ENCODE measurements around the gene LY86.
"Not testable (repeated sequence)": the region's sequence is repeated elsewhere in the genome, so short reads cannot be mapped to it uniquely, and the experiment has no call there.

LY86 gene

DNA sequence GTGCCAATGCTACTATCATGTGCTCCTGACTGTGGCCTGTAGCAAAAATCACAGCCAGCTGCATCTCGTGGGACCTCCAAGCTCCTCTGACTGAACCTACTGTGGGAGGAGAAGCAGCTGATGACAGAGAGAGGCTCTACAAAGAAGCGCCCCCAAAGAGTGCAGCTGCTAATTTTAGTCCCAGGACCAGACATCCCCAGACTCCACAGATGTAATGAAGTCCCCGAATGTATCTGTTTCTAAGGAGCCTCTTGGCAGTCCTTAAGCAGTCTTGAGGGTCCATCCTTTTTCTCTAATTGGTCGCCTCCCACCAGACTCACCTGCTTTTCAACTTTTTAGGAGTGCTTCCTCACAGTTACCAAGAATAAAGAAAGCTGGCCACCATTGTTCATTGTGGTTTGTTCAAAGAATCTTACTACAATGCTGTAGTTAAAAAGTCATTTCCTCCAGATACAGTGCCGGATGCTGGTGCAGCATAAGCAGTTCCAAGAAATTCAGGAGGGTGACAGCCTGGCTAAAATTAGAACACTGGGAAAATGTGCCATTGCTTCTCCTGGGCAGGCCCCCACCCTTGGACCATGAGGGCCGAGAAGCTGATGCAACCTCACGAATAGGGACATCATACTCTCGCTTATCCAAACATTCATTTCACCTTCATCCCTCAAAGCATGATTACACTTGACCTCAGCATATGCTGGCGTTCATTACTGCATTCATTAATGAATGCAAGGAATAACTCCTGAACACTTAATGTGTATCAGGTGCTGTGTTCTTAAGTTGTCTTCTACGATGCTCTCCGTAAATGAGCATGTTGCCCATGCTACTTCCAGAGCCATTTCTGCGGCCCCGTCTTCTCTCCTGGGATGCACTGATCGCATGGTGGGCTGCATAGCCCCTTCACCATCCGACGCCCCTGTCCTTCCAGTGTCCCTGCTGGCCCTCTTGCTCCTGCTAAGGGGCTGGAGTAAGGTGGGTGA lies 66.4 kb downstream of the LY86 start:
- no peak for DNase-seq (ENCODE audit: low read depth)

DNA sequence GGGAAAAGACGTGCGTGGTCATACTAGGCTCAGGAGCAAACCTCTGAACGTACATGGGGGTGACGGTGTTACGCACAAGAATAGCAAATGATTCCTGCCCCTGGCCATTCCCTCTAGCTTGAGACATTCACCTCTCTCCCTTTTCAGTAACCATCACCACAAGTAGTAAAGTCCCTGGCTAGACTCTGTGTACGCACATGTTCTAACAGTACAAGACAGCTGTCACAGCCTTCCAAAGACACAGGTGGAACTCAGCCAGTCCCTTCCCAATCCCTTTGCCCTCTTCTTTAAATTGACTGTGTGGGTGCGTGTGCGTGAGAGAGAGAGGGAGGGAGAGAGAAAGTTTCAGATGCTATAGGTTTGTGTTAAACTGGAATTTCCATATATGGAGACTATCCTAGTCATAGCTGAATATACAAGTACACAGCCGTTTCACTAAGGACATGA lies 67.3 kb downstream of the LY86 start:
- DNase-seq (ENCODE audit: low read depth), result no peak

DNA sequence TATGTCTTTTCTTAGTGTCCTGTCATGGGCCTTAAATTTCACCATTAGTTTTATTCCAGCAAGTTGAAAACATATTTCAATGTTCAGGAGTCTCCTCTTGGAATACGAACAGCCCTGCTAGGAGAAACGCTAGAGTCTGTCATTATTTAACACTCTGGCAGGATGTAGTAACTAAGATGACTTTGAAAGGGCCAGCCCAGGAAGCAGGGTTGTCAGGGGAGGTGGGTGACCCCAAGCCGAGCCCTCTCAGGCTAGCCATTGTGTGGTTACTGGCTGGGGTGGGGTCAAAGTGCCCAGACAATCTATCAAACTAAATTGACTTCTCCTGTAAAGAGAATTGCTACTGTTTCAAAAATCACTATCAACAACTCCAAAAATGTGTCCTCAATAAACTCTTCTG lies 67.8 kb downstream of the LY86 start:
- DNase-seq (ENCODE audit: low read depth), result no peak

DNA sequence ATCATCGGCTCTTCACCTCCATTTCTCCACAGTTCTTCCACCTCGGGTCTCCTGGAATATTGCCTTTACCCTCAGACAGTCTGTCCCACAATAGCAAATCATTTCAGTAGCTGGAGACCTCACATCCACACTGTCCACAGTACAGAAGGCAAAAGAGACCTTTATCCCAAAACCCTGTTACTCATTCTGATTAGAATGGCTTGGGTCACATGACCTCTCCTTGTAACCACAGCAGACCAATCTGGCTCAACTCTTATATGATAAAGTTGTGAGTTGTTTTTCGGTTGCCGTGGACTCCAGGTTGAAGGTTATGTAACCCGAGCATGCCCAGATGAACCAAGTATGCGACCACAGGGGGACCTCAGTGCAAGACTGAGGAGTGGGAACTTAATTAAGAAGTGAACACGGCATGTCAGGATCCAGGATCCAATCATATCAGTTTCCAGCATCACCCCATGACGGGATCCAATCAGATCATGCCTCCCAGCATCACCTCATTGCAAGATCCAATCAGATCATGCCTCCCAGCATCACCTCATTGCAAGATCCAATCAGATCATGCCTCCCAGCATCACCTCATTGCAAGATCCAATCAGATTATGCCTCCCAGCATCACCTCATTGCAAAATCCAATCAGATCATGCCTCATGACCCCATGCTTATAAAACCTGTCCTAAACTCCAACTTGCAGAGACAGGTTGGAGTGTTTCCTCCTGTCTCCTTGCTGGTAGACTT lies 68.7 kb downstream of the LY86 start:
- no peak for DNase-seq (ENCODE audit: low read depth)

DNA sequence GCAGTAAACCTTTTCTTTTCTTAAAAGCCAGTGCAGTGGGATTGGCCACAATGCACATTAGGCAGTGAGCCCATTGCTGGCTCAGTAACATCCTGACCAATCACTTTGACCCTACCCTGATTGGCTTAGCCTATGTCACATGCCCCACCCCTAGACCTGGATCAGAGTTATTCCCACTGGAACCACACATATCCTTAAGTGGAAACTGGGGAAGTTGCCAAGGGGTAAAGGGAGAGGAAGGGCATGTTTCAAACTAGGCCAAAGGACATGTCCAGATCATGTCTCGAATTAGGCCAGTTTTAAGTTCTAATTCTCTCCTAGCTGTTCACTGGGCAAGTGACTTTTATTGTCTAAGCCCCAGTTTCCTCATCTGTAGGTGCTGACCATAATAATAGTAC lies 69.3 kb downstream of the LY86 start:
- DNase-seq (ENCODE audit: low read depth), result no peak

DNA sequence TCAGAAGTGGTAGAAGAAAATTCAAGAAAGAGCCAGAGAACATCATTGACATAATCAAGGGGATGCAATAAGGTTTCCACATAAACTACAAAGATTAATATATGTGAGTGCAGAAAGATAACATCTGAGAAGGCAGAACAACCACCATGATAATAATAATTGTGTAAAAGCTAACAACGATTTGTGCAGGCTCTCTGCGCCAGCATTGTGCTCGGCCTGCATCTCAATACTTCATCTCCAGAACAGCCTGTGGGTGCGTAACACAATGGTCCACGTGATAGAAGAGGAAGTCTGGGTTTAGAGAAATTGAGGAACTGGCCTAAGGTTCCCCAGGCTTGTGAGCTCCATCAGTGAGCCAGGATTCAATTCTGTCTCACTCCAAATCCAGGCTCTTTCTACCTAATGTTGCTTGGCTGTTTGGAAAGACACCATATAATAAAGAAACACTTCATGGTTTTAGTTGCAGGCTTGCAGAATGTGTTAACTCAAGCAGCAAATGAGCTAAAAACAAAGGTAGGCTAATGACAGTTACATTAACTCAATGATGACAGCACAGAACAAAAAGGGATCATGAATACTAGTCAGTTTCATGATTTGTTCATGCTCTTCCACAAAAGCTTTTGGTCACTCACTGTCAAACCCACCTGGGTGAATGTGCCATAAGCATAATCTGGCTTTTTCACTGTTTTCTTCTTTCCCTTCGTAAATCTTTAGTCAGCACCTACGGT lies 71.2 kb downstream of the LY86 start:
- no peak for DNase-seq (ENCODE audit: low read depth)

DNA sequence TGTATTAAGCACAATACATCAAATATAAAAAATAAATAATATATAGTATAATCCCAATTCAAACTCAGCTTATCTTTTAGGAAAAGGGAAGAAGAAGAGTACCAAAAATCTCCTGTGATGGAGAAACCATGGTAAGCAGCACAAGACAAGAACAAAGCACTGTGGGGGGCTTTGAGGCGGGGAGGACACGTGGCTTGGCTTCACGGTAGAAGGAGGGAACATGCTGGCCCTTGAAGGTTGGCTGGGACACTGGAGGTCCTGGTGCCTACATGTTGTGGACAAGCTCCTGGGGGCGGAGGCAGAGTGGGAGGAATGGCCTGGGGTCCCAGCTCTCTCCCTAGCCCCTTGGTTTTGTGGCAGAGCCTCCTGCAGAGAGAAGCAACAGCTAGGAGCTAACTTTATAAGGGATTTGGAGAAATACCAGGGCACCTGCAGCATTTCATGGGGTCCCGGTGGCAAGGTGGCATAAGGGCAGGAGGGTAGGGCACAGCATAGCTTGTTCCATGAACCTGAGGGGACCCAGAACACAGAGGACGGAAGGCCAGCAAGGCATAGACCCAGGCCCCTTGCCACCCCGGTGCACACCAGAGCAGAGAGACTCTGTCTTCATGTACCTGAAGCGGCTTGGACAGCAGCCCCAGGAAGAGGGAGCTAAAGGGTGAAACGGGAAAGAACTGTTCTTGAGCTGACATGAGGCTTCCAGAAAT lies 72.0 kb downstream of the LY86 start:
- DNase-seq (ENCODE audit: low read depth), result no peak

DNA sequence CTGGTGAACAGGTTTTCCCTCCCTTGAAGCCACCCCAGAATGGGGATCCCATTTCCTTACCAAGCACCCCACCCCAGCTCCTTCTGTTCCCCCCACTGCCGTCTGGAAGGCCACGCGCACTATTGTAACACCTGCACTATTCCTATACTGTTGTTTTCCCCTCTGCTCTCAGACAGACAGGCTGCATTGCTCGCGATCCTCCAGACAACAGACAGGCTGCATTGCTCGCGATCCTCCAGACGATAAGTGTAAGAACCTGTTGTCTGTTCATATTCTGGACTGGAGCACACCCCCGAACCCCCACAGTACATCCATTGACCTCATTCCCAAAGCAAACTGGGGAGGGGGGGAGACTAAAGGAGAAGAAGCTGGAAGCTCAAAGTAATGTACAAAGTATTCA lies 72.7 kb downstream of the LY86 start:
- DNase-seq (ENCODE audit: low read depth), result no peak

DNA sequence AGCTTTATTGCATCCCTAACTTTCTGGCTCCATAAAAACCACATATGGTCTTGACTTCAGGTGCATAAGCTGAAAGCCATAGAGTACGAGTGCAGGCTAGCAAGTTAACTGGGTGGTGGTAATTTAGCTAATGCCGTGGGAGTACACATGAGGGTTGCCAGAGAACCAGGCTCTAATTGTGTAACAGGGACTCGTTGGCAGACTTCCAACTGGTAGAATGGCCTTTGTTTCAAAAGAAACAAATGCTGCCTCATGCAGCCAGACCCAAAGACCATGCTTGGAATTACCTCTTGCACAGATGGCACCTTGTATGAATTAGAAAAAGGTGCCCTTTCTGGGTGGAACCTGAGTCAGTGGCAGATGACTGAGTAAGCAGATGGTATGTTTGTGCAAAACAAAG lies 73.2 kb downstream of the LY86 start:
- no peak for DNase-seq (ENCODE audit: low read depth)

DNA sequence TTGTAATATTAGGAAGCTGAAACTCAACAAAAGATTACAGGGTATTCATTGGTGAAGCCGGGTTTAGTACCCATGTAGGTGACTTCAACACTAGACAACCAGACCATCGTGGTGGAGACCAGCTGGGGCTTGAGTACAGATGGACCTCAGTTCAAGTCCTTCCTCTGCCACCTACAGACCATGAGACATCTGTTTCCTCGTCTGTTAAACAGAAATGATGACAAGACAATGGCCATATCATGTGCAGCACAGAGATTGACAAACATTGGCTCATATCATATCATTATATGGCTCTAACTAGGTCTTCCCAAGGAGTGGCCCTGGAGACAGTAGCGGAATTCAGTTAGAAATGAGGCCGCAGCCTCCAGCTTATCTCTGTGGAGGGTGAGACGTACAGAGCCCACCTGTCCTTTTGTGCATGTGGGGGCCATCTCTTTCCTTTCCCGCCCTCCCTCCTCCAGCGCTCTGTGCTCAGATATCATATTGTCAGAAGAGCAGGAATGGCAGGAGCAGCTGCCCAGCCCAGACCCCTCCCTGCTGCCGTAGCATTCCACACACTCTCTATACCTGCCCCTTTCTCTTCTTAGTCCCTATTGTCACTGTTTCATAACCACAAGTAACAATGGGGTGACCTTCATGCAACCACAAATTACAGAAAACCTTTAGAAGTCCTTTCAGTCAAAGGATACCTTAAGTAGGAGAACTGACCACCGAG lies 75.1 kb downstream of the LY86 start:
- no peak for DNase-seq (ENCODE audit: low read depth)

DNA sequence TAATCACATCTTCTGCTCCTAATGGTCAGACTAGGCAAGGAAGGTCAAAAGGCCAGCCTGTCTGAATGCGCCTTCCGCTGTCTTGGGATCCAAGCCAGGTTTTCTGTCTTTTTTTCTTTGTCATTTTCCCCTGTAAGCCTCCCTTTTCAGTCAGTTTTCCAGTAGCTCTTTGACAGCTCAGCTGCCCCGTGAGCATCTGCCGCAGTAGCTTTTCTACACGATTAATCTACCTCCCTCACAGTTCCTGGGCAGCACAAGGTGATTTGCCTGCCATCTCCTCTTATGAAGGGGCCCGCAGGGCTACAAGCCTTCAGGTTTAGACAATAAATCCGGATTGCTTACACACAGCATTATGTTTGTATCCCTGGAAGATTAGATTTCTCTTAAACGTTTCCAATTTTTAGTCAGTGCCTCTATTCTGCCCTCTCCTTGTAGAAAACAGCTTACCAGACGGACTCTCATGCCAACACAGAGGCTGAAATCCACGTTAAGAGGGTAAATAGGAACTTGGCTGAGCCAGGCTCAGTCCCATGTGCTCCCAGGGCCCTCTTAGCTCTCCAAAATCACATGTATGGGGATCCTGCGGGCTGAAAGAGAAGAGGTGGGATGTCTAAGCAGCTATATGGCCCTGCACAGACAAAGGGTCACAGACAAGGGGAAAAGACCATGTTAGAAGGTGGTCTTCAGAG lies 77.2 kb downstream of the LY86 start:
- DNase-seq (ENCODE audit: low read depth), result no peak

DNA sequence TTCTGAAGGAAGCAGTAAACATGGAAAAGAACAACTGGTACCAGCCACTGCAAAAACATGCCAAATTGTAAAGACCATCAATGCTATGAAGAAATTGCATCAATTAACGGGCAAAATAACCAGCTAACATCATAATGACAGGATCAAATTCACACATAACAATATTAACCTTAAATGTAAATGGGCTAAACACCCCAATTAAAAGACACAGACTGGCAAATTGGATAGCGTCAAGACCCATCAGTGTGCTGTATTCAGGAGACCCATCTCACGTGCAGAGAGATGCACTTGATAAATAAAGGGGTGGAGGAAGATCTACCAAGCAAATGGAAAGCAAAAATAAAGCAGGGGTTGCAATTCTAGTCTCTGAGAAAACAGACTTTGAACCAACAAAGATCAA lies 81.6 kb downstream of the LY86 start:
- DNase-seq (ENCODE audit: low read depth), result not testable (repeated sequence)

DNA sequence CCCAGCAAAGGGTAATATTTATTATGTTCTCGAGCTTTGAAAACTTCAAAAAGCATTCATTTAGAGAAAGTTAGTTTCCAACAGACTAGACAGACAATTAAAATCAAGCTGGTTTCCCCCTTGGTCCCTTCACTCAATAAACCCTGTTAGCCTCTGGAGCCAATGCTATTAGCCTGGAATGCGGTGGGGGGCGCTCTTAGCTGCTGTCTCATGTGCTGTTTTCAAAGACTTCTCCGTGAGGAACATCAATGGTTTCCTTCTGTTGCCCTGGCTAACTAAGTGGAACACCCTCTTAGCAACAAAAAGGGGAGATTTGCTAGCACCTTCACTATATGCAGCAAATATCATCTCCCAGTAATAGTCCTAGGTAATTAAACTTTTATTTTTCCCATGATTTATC lies 86.4 kb downstream of the LY86 start:
- no peak for DNase-seq (ENCODE audit: low read depth)

DNA sequence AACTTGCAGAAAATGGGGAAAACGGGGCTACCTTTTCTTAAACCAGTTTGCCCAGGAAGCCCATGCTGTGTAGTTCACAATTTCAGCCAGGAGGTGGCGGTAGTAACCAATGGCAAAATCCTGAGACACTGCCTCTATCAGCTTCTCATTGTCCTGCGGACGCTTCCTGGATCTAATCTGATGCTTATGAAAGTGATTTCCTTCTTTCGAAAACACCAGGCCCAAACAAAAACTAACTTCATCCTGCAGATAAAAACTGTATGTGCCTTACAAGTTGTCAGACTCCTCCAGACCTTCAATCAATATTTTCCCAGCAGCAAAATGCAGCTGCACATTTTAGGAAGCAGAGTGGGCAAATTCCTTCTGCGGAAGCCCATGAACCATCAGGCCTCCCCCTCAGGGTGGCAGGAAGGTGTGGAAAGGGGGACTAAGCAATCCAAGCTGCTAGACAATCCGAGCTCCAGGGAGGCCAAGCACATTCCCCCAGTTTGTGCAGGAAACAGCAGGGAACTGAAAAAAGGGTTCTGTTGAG lies 88.5 kb downstream of the LY86 start:
- peak; percentile 68 for DNase-seq (ENCODE audit: low read depth)

DNA sequence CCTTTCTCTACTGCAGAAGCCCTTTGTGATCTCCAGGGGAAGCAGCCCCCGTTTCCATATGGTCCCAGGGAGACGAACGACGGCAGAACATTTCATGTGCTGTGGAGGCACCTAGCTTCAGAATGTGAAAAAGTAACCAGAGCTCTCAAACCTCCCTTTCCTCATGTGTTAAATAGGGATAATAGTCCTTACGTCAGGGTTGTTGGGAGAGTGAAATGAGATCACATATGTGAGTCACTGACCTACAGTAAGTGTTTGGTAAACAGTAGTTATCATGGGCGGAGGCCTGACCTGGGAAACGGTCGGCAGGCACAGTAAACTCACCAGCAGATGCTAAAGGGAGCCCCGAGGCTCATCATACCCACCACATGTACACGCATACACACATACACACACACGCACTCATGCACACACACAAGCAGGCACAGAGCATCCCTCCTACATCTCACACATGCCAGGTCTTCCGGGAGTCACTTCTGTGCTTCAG lies 89.7 kb downstream of the LY86 start:
- no peak for DNase-seq (ENCODE audit: low read depth)

DNA sequence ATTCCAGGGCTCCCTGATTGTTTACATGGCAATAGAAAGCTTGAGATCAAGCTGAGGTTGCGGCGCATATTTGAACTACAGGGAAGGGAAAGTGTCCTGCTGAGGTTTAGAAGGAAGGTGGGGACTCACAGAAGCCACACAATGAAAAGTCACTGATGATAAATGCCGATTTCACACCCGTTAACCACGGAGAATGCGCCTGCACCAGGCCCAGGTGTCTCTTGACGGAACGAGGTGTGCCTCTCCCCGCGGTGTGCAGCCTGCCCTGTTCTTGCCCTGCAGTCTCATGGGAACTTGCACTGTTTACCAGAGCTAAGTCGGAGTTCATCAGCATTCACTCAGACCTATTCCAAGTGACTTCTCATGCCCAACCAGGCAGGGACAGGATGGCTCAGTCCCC lies 90.3 kb downstream of the LY86 start:
- no peak for DNase-seq (ENCODE audit: low read depth)

DNA sequence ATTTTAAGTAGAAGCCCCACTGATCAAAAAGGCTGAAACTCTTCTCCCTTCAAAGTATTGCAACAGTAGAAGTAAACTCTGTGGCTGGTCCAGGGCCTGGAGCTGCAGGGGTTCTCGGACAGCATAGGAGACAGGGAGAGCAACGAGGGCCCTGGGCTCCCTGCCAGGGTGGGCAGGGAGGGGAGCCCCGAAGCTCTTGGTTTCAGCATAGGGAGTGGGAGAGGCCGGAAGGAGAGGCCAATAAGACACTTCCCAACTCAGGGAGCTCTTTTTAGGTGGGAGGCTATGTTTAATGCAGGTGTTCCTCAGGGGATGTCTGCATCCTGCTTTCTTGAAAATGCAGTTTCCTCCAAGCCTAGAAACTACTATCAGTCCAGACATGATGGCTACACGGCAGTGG lies 91.1 kb downstream of the LY86 start:
- no peak for DNase-seq (ENCODE audit: low read depth)

DNA sequence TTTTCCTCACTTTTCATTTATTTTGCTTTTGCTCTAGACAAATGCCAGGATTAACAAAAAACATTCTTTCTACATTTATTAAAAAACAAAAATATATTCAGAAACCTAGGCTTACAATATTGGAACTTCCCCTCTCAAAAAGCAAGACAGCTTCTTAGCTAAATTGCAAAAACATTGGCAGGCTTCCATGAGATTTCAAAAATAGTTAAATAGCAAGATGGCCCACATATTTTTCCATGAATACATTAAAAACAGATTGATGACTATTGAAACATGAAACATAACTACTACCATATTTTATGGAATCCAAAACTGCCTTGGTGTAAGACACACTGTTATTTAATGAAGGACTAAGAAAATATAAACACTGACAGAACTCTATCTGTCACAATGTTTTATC lies 92.0 kb downstream of the LY86 start:
- no peak for DNase-seq (ENCODE audit: low read depth)

DNA sequence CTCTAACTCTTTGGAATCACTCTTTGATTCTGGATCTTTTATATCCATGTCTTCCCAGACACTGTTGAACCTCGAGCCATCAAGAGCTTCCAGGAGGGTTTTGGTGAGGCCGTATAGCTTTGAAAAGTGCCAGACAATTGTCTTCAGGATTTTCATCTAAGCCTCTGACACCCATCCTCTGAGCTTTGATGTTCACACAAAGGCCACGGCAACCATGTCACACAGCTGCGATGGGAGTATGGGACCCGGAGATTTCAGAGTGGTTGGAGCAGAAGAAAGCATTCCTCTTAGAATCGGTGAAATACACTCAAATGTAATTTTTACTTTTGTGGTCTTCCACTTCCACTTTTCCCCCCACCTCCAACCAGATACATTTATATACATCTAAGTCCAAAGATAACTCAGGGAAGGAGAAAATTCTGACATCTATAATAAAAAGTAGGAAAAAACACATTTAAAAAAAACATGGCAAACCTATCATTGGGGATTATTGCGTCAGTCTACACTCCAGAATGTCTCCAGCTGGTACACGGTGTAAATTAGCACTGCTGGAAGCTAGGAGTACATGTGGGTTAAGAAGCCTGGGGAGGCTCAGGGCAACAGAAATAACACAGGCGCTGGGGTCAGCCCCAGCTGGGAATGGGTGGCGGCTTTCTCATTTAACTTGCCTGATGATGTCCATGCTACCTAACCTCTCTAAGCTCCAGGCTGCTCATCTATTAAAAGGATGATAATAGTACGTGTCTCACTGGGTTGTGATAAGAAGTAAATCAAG lies 92.7 kb downstream of the LY86 start:
- DNase-seq (ENCODE audit: low read depth), result no peak

All from stimulated activated CD8-positive, alpha-beta memory T cell treated with anti-CD3 and anti-CD28 coated beads, Interleukin-15, amount 100 ng/mL, for 1 hour (primary cell).